Activated gamma-delta T cell (primary cell): ENCODE results near the gene SLC38A4.

ENCODE experiments used
- DNase-seq: peaks from one replicate; lab custom pipeline; 2025; lab: John Stamatoyannopoulos, UW

SLC38A4 gene

GRCh38 chr12:46815809-46816208 lies 10.0 kb downstream of the SLC38A4 start:
- DNase-seq = no peak

GRCh38 chr12:46814143-46814542 lies 11.7 kb downstream of the SLC38A4 start:
- no peak for DNase-seq

- DNase-seq = no peak
Measured at GRCh38 chr12:46811185-46811584, 14.6 kb downstream of the SLC38A4 start.

- DNase-seq = no peak
Measured at GRCh38 chr12:46808955-46809697, 16.7 kb downstream of the SLC38A4 start.

GRCh38 chr12:46808317-46808716 lies 17.5 kb downstream of the SLC38A4 start:
- DNase-seq = no peak

GRCh38 chr12:46804054-46804453 lies 21.7 kb downstream of the SLC38A4 start:
- no peak for DNase-seq

GRCh38 chr12:46803517-46803916 lies 22.3 kb downstream of the SLC38A4 start:
- no peak for DNase-seq

GRCh38 chr12:46801293-46801692 lies 24.5 kb downstream of the SLC38A4 start:
- DNase-seq = no peak

- no peak for DNase-seq
Measured at GRCh38 chr12:46800160-46800559, 25.6 kb downstream of the SLC38A4 start.

GRCh38 chr12:46798648-46799047 lies 27.1 kb downstream of the SLC38A4 start:
- no peak for DNase-seq

GRCh38 chr12:46798056-46798455 lies 27.7 kb downstream of the SLC38A4 start:
- DNase-seq = no peak

- DNase-seq = no peak
Measured at GRCh38 chr12:46795988-46796387, 29.8 kb downstream of the SLC38A4 start.

- DNase-seq = no peak
Measured at GRCh38 chr12:46794593-46795190, 31.1 kb downstream of the SLC38A4 start.

GRCh38 chr12:46792925-46793324 lies 32.9 kb downstream of the SLC38A4 start:
- DNase-seq = no peak

- no peak for DNase-seq
Measured at GRCh38 chr12:46790066-46790465, 35.7 kb downstream of the SLC38A4 start.

GRCh38 chr12:46788072-46788887 lies 37.5 kb downstream of the SLC38A4 start:
- DNase-seq = no peak

GRCh38 chr12:46787496-46788055 lies 38.2 kb downstream of the SLC38A4 start:
- DNase-seq = no peak

GRCh38 chr12:46786774-46787173 lies 39.0 kb downstream of the SLC38A4 start:
- DNase-seq = no peak

- DNase-seq = no peak
Measured at GRCh38 chr12:46785382-46785781, 40.4 kb downstream of the SLC38A4 start.

- no peak for DNase-seq
Measured at GRCh38 chr12:46783871-46784270, 41.9 kb downstream of the SLC38A4 start.

- no peak for DNase-seq
Measured at GRCh38 chr12:46779879-46780278, 45.9 kb downstream of the SLC38A4 start.

GRCh38 chr12:46779063-46779462 lies 46.7 kb downstream of the SLC38A4 start:
- no peak for DNase-seq

GRCh38 chr12:46778415-46778814 lies 47.4 kb downstream of the SLC38A4 start:
- no peak for DNase-seq
